Activated naive CD8-positive, alpha-beta T cell (primary cell): ENCODE measurements around the gene PCA3.
"Not testable (repeated sequence)": the region's sequence is repeated elsewhere in the genome, so short reads cannot be mapped to it uniquely, and the experiment has no call there.

Source experiments
- H3K27ac Mint-ChIP-seq: one replicate; pipeline ENCODE4 v1.8.0; 2021; ENCODE audit warnings: mixed read lengths
- H3K27me3 Mint-ChIP-seq: one replicate; pipeline ENCODE4 v1.8.0; 2021; ENCODE audit warnings: mixed read lengths
- H3K36me3 Mint-ChIP-seq: one replicate; pipeline ENCODE4 v1.8.0; 2021; ENCODE audit warnings: mixed read lengths
- H3K4me1 Mint-ChIP-seq: one replicate; pipeline ENCODE4 v1.8.0; 2021; ENCODE audit warnings: low read depth, mixed read lengths
- H3K4me3 Mint-ChIP-seq: one replicate; pipeline ENCODE4 v1.8.0; 2021; ENCODE audit warnings: mild to moderate bottlenecking, mixed read lengths
- H3K9me3 Mint-ChIP-seq: one replicate; pipeline ENCODE4 v1.8.0; 2021; ENCODE audit warnings: low read depth, mixed read lengths

The PCA3 gene

DNA sequence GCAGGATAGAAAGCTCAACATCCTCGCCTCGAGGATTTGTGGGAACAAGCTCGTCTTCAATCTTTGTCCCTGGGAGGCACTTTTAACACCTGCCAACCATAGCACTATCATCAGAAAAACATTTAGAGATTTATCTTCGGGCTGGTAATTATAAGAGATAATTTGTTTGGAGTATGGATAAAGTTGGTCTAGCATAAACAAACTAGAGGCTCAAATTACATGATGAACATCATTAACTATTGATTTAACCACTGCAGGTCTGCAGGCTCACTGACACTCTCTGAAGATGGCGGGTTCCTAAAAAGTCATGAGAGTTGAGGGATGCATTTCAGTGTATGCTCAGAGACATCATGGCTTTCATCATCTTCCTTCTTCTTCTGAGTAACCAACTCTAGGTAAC is 25.8 kb upstream of the PCA3 start:
- Mint-ChIP-seq H3K4me1 (no peaks in the 10 kb centered on the region), H3K9me3 (peaks cover 6% of the 10 kb centered on the region), H3K36me3 (no peaks in the 10 kb centered on the region), H3K27me3 (peaks cover 5% of the 10 kb centered on the region), H3K27ac (no peak overlapping the region), H3K4me3 (no peak overlapping the region)

DNA sequence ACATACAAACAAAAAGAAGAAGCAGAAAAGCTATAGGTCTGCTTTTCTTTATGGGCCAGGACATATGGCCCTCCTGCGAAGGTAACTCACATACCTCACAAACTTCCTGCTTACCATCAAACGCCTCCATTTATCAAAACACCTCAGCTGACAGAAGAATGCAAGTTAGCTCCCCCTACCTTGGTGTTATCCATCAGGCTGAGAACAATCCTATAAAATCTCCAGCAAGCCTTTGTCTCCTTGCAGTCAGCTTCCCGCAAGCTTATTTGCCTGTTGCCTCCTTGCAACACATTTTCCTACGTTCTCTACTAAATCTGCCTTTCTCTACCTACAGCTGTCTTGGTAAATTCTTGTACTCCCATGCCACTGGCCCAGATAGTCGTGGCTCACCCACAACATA is 22.7 kb upstream of the PCA3 start:
- Mint-ChIP-seq H3K27me3 (peaks cover 5% of the 10 kb centered on the region), H3K36me3 (no peaks in the 10 kb centered on the region), H3K4me3 (no peak overlapping the region), H3K4me1 (no peaks in the 10 kb centered on the region), H3K27ac (no peak overlapping the region), H3K9me3 (peaks cover 6% of the 10 kb centered on the region)

DNA sequence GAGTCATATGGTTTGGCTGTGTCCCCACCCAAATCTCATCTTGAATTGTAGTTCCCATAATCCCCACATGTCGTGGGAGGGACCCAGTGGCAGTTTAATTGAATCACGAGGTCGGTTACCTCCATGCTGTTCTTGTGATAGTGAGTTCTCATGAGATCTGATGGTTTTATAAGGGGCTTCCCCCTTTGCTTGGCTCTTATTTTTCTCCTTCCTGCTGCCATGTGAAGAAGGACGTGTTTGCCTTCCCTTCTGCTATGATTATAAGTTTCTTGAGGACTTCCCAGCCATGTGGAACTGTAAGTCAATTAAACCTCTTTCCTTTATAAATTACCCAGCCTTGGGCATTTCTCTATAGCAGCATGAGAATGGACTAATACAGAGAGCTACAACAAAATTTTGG is 21.3 kb upstream of the PCA3 start:
- not testable (repeated sequence) for H3K36me3 Mint-ChIP-seq, H3K4me3 Mint-ChIP-seq, H3K27ac Mint-ChIP-seq, H3K4me1 Mint-ChIP-seq, H3K27me3 Mint-ChIP-seq, H3K9me3 Mint-ChIP-seq

DNA sequence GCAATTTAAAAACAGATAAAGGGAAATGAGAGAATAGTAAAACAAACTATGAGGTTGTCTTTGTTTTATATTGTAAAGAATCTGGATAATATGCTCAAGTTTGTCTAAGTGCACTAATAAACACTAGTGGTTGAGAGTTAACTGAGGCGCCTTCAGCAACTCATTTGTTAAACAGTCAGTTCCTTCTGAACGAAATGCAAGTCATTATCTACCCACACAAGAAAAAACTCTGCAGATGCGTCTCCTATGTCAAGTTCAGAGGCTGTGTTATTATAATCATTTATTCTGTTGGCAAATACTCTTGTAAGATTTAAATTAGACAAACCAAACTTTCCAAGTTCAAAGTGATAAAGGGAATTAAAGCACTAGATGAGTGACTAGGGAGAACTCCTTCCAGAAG is 20.3 kb upstream of the PCA3 start:
- no peaks in the 10 kb centered on the region for H3K36me3 Mint-ChIP-seq
- H3K27ac Mint-ChIP-seq = no peak overlapping the region
- peaks cover 6% of the 10 kb centered on the region for H3K9me3 Mint-ChIP-seq
- H3K4me1 Mint-ChIP-seq = no peaks in the 10 kb centered on the region
- no peak overlapping the region for H3K4me3 Mint-ChIP-seq
- peaks cover 2% of the 10 kb centered on the region for H3K27me3 Mint-ChIP-seq

DNA sequence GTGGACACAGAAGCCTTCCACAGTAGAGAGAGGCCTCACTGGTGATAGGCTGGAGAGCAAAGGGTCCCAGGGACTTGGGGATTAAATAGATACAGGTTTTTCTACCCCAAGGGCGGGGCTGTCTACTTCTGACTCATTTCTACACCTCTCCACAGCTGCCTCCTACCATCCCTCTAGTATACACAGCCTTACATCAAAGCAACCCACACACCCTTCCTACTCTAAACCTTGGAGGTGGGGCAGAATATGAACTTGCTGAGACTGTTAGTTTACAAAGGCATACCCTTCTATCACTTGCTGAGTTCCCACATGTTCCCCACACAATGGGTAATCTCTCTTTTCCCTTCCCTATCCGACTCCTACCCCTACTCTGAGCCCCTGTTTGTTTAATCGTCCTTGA is 19.9 kb upstream of the PCA3 start:
- H3K9me3 Mint-ChIP-seq = peaks cover 6% of the 10 kb centered on the region
- H3K4me1 Mint-ChIP-seq = no peaks in the 10 kb centered on the region
- H3K36me3 Mint-ChIP-seq = no peaks in the 10 kb centered on the region
- no peak overlapping the region for H3K4me3 Mint-ChIP-seq
- no peak overlapping the region for H3K27ac Mint-ChIP-seq
- peaks cover 2% of the 10 kb centered on the region for H3K27me3 Mint-ChIP-seq

DNA sequence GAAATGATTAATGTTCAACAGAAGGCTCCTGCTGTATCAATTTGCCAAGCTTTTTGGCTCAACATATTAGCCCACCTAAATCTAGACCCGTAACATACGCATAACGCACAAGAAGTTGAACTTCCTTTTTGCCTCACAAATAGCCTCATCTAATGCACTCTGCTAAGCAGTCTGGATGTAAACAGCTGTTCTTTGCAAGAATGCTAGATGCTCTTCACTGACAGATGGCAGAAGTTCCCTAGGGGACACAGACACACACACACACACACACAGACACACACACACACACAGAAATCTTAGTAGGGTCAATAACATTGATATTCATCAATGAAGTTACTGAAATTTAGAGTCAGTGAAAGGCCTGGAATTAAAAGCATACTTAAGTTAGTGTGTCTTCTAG is 13.2 kb upstream of the PCA3 start:
- no peak overlapping the region for H3K27ac Mint-ChIP-seq

DNA sequence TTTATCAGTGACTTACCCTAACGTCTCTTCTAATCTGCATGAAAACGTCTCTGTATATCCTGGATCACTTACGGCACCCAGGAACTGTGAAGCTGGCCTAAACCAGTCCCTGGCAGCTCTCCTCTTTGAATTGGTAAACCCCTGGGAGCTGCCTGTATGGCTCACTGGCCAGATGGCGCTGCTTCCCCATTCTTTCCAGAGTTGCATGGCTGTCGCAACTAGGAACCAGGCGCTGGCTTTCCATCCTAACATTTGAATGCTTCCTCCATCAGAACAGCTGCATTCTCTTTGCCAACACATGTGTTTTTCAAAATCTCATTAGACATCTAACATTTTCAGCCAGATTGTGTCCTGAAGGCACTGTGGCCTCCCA is 8.0 kb upstream of the PCA3 start:
- no peak overlapping the region for H3K4me3 Mint-ChIP-seq
- no peak overlapping the region for H3K27ac Mint-ChIP-seq
- H3K36me3 Mint-ChIP-seq = no peaks in the 10 kb centered on the region
- no peaks in the 10 kb centered on the region for H3K9me3 Mint-ChIP-seq
- H3K4me1 Mint-ChIP-seq = no peaks in the 10 kb centered on the region
- peaks cover 9% of the 10 kb centered on the region for H3K27me3 Mint-ChIP-seq

More for the DNA sequence above, 13.2 kb upstream of the PCA3 start:
- Mint-ChIP-seq H3K9me3 (no peaks in the 10 kb centered on the region), H3K4me1 (no peaks in the 10 kb centered on the region), H3K27me3 (no peaks in the 10 kb centered on the region), H3K4me3 (no peak overlapping the region), H3K36me3 (no peaks in the 10 kb centered on the region)

DNA sequence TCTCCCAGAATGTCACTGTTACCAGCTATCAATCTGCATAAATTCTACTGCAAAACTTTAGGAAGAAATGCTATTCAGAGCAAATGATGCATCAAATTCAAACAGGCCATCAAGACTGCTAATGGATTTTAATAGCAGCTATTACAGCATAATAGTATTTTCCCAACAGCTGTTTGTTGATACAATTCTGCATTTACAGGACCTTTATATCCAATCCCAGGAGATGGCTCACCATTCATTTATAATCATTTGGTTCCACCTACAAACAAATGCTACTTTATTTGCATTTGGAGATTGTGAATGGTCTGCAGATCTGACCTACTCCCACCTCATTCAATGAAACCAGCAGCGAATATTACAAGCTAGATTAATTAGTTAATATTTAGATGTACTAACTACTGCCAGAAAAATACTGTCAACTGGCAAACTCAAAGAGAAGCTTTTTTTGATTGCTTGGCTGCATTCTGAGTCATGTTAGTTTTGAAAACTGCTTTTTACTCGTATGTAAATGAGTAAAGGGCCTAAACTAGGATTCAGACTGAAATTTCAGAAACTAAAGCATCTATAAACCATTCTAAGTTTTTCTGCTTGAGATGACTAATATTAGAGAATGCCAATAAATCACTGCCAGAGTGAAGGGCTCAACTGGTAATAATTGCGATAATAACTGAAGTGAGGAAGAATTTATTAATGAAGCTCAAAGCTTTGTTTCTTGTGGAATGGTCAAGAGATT is 7.1 kb upstream of the PCA3 start:
- no peaks in the 10 kb centered on the region for H3K9me3 Mint-ChIP-seq
- H3K27me3 Mint-ChIP-seq = peaks cover 9% of the 10 kb centered on the region
- H3K36me3 Mint-ChIP-seq = no peaks in the 10 kb centered on the region
- no peaks in the 10 kb centered on the region for H3K4me1 Mint-ChIP-seq
- H3K27ac Mint-ChIP-seq = no peak overlapping the region
- H3K4me3 Mint-ChIP-seq = no peak overlapping the region

DNA sequence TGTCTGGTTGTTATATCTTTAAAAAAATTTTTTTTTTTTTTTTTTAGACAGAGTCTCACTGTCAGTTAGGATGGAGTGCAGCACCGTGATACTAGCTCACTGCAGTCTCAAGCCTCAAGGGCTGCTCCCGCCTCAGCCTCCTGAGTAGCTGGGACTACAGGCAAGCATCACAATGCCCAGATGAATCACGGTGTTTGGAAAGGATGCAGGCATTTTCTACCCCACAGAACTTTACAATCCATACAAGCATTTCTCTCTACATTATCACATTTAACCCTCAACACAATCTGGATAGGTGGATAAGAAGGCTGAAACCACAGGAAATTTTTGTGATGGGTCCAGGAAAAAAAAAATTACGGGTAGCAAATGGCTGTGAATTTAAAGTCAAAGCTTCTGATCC is 5.8 kb upstream of the PCA3 start:
- H3K27ac Mint-ChIP-seq = no peak overlapping the region
- peaks cover 9% of the 10 kb centered on the region for H3K27me3 Mint-ChIP-seq
- no peaks in the 10 kb centered on the region for H3K4me1 Mint-ChIP-seq
- no peaks in the 10 kb centered on the region for H3K9me3 Mint-ChIP-seq
- H3K4me3 Mint-ChIP-seq = no peak overlapping the region
- no peaks in the 10 kb centered on the region for H3K36me3 Mint-ChIP-seq

DNA sequence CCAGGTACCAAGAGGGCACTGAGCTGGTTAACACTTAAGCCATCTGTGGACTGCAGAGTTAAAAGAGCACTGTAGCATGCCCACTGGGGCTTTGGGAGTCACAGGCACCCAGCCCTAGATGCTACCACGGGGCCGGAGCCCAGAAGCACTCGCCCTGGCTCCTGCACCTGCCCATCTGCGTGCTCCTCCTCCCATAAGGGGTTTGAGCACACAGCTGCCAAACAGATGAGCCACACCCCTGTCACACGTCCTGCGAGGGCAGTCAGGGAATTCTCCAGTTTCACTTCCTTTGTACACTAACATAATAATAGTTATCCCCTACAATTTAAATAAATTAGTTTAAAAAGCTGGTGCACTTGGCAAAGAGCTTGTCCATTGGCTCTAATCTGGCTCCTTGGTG is 4.5 kb upstream of the PCA3 start:
- H3K27ac Mint-ChIP-seq = no peak overlapping the region
- H3K36me3 Mint-ChIP-seq = no peaks in the 10 kb centered on the region
- H3K9me3 Mint-ChIP-seq = no peaks in the 10 kb centered on the region
- H3K27me3 Mint-ChIP-seq = peaks cover 9% of the 10 kb centered on the region
- no peak overlapping the region for H3K4me3 Mint-ChIP-seq
- H3K4me1 Mint-ChIP-seq = no peaks in the 10 kb centered on the region

DNA sequence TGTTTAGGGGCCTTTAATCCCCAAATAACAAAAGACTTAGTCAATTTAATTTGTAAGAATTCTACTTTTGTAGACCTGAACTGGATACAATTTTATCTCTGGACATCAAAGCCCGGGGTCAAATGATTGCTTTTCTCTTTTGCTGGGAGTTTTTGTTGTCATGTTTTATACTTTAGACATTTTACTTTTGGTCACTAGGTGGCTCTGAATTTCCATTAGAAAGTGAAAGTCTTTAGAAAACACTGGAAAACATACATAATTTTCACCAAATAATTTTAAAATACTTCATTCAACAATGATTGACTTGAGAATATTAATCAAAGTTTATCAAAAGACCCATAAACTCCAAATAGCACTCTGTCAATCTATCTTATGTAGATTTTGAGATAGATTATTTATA is 2.8 kb upstream of the PCA3 start:
- no peak overlapping the region for H3K27ac Mint-ChIP-seq
- H3K27me3 Mint-ChIP-seq = peaks cover 9% of the 10 kb centered on the region
- no peaks in the 10 kb centered on the region for H3K9me3 Mint-ChIP-seq
- H3K4me1 Mint-ChIP-seq = no peaks in the 10 kb centered on the region
- H3K36me3 Mint-ChIP-seq = no peaks in the 10 kb centered on the region
- H3K4me3 Mint-ChIP-seq = no peak overlapping the region

DNA sequence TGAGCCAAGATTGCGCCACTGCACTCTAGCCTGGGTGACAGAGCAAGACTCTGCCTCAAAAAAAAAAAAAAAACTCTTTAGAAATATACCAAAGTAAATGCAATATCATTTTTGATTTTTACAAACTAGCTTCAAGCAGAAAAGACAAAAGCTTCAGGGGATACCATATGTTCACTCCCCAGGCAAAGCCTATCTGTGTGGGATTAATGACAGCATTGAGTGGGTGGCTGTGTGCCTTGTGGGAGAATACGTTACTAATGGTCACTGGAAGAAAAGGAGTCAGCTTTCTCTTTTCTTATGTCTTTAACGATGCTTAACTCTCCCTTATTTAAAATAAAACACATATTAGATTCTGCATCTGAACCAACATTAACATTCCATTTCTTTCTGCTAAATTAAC is 1.9 kb downstream of the PCA3 start:
- no peak overlapping the region for H3K27ac Mint-ChIP-seq
- H3K4me3 Mint-ChIP-seq = no peak overlapping the region
- no peaks in the 10 kb centered on the region for H3K9me3 Mint-ChIP-seq
- H3K36me3 Mint-ChIP-seq = no peaks in the 10 kb centered on the region
- no peaks in the 10 kb centered on the region for H3K4me1 Mint-ChIP-seq
- peaks cover under 1% of the 10 kb centered on the region for H3K27me3 Mint-ChIP-seq

DNA sequence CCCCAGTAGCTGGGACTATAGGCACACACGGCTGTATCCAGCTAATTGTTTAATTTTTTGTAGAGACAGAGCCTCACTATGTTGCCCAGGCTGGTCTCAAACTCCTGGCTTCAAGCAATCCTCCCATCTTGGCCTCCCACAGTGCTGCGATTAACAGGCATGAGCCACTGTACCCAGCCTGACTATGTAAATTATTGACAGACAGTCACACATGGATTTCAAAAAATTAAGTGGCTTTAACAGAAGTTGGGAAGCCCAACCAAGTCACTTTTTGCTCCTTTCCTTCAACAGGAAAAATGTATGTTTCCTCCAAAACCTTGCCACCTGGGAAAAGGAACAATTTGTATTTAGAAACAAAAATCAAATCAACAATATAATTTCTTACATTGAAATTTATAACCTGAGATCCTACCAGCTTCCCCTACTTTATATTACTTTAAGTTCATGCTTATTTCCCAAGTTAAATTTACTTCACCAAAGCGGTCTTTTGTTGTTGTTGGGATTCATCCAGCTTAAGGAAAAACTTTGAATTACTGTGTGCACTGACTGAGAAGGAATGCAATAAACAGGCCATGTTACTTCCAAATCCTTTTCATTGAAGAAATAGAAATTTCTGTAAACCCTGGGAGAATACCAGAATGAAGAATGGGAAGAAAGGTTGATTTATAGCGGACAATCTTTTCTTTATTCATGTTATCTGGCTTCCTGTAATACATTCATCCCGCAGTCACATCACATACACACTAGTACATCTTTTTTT is 8.6 kb downstream of the PCA3 start:
- no peak overlapping the region for H3K27ac Mint-ChIP-seq
- no peak overlapping the region for H3K4me3 Mint-ChIP-seq
- H3K9me3 Mint-ChIP-seq = no peaks in the 10 kb centered on the region
- no peaks in the 10 kb centered on the region for H3K27me3 Mint-ChIP-seq
- H3K36me3 Mint-ChIP-seq = no peaks in the 10 kb centered on the region
- no peaks in the 10 kb centered on the region for H3K4me1 Mint-ChIP-seq

DNA sequence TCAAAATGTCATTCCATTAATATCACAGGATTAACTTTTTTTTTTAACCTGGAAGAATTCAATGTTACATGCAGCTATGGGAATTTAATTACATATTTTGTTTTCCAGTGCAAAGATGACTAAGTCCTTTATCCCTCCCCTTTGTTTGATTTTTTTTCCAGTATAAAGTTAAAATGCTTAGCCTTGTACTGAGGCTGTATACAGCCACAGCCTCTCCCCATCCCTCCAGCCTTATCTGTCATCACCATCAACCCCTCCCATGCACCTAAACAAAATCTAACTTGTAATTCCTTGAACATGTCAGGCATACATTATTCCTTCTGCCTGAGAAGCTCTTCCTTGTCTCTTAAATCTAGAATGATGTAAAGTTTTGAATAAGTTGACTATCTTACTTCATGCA is 20.6 kb downstream of the PCA3 start:
- Mint-ChIP-seq H3K4me3 (no peak overlapping the region), H3K4me1 (no peaks in the 10 kb centered on the region), H3K36me3 (no peaks in the 10 kb centered on the region), H3K9me3 (no peaks in the 10 kb centered on the region), H3K27ac (no peak overlapping the region), H3K27me3 (peaks cover 4% of the 10 kb centered on the region)

DNA sequence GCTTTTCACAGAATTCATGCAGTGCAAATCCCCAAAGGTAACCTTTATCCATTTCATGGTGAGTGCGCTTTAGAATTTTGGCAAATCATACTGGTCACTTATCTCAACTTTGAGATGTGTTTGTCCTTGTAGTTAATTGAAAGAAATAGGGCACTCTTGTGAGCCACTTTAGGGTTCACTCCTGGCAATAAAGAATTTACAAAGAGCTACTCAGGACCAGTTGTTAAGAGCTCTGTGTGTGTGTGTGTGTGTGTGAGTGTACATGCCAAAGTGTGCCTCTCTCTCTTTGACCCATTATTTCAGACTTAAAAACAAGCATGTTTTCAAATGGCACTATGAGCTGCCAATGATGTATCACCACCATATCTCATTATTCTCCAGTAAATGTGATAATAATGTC is 21.3 kb downstream of the PCA3 start:
- no peaks in the 10 kb centered on the region for H3K36me3 Mint-ChIP-seq

DNA sequence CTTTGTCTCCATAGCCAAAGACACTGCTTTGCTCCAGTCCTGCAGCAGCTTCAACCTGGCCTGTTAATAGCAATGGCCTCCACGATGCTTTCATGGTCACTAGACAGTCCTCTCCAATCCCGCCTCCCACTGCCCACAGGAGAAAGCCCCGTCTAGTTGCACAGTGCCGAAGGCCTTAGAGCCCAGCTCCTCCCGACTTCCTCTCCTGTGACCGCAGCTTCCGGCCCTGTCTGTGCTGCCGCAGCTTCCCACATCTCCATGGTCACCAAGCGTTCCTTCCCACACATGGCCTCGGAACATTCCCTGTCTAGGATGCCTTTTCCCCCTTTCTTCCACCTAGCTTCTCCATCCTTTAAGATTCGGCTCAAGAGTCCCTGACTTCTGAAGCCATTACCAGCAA is 23.4 kb downstream of the PCA3 start:
- Mint-ChIP-seq H3K27me3 (no peaks in the 10 kb centered on the region), H3K4me1 (no peaks in the 10 kb centered on the region), H3K9me3 (no peaks in the 10 kb centered on the region), H3K27ac (no peak overlapping the region), H3K36me3 (no peaks in the 10 kb centered on the region), H3K4me3 (no peak overlapping the region)

More for the DNA sequence above, 21.3 kb downstream of the PCA3 start:
- H3K4me3 Mint-ChIP-seq = no peak overlapping the region
- peaks cover 4% of the 10 kb centered on the region for H3K27me3 Mint-ChIP-seq
- no peaks in the 10 kb centered on the region for H3K4me1 Mint-ChIP-seq
- no peaks in the 10 kb centered on the region for H3K9me3 Mint-ChIP-seq
- no peak overlapping the region for H3K27ac Mint-ChIP-seq
